NT2/D1 (cell line): Measurements from ENCODE around the gene TAC4.

Source experiments
- SUZ12 ChIP-seq: IDR thresholded peaks from 2 replicates; pipeline ENCODE4 v1.6.1; 2011; ENCODE audit not compliant: insufficient read length, insufficient read depth; ENCODE audit errors: extremely low read depth
- YY1 ChIP-seq: IDR thresholded peaks from 2 replicates; pipeline ENCODE4 v1.6.1; 2011; ENCODE audit not compliant: insufficient read length, insufficient read depth
- ZNF274 ChIP-seq: IDR thresholded peaks from 2 replicates; pipeline ENCODE4 v1.6.1; 2011; ENCODE audit warnings: mild to moderate bottlenecking, low read depth, low read length

DNA sequence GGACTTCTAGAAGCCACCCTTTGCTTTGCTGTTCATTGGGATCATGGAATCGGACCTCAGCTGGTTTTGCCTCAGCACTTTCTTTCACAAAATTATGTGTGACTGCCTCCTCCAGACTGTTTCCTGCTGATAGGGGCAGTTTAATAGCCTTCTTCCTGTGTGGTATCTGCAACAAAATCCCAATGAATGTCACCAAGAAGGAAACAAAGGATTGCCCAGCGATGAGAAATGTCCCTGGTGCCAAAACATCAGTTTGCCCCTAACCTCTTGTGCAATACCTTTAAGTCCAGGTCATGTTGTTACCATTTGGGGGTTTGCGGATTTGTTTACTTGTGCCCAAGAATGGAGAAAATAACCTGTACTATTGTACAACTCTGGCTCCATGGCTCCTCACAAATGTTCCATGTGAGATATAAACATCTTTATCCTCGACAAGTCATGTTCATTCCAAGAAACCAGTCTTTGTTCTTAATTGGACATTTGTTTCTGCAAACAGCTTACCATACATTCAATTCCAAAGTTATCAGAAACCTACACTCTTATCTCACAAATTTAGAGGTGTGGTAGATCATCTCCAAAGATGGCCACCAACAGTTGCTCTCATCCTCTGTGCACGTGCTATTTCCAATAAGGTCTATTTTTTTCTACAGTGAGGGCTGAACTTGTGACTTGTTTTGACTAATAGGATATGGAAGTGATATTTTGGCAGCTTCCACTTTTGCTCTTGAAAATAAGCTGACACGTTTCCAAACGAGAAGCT lies 14.8 kb downstream of the TAC4 start:
- TF ChIP-seq YY1 (no peak), SUZ12 (no peak), ZNF274 (no peak)
